ENCODE measurements around the gene LIN37.

LIN37 gene

DNA sequence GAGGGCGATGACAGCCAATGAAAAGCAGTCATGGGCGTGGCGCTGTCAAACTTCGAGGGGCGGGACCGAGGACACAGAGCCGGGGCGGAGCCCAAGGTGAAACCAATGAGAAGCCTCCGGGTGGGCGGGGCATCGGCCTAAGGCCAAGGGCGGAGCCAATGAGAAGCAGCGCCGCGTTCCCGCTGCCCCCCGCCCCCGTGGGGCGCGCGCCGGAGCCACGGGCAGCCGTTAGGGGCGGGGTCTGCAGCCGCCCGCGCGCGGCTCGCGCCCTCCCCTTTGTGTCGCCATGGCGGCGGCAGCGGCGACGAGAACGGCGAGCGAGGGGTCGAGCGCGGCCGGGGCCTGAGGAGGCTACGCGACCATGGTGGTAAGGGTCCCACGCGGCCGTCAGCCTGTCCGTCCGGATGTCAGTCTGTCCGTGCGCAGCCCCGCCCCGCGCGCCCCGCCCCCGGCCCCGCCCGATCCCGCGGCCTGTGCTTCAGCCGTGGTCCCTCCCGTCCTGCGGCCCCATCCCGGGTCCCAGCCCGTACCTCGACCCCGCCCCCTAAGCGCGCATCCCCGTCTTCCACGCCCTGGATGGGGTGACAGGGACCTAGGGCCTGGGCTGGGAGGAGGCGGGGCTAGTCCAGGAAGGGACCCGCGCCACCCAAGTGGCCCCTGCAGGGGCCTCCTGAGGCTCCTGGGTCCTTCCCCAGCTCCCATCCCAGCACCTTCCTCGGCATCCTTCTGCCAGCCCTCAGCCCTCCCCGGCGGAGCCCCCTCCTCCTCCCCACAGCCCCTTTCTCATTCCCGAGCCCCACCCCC is 27.1 kb downstream of the LIN37 start, which contains the start of gene ARHGAP33:
ARHGAP33 (plus strand) TSS at position 267 of the 804 bp plus-strand sequence; CDS start at position 362, 95 bp downstream.
- peak; percentile 95 to 97 for ATAC-seq

DNA sequence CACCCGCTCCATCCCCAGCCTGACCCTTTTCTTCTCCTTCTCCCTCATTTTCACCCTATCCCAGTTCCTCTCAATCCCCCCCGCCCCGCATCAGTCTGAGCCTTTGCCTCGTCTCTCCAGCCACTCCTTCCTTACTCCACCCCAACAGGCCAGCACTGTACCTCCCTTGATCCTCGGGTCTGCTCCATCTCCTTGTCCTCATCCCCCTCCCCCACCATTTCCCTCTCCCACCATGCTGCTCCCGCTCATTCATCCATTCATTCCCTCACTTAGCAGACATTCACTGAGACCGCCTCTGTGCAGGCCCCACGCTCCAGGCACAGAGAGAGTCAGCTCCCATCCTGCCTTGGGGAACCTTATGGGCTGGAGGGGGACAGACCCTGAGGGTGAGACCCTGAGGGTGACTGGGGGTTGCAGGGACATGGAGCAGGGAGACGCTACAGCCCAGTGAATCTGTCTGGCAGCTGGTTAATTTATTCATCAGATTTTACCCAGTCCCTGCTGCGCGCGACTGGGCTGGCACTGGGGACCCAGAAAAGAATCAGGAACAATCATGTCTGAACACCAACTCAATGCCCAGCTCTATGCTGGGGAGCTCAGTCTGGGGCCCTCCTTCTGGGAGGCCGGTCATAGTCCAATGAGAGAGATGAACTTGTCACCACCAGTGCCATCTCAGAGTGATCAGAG is 27.9 kb downstream of the LIN37 start:
- ATAC-seq, result no peak

DNA sequence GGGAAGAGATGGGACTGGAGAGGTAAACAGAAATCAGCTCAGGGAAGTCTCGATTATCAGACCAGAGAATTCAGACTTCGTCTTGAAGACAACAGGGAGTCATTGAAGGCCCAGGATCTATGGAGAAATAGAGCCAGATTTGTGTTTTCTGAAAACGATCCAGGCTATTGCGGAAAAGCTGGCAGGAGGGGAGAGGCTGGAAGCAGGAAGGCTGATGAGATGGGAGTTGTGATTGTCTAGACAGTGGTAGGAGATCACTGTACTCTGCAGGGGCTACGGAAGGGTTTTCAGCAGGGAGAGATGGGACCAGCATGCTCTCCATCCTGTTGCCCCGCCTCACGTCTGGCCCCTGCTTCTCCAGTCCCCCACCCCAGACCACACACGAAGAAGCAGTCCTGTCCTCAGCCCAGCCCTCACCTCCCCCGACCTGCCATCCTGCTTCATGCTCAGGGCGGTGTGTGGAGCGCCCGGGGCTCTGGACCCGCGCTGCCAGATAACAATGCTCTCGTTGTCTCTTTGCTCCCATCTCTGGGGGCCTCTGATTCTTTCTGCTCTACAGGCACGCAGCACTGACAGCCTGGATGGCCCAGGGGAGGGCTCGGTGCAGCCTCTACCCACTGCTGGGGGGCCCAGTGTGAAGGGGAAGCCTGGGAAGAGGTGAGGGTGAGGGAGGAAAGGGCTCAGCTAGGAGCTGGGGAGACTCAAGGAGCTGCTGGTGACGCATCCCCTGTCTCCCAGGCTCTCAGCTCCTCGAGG is 28.9 kb downstream of the LIN37 start:
- no peak for ATAC-seq

DNA sequence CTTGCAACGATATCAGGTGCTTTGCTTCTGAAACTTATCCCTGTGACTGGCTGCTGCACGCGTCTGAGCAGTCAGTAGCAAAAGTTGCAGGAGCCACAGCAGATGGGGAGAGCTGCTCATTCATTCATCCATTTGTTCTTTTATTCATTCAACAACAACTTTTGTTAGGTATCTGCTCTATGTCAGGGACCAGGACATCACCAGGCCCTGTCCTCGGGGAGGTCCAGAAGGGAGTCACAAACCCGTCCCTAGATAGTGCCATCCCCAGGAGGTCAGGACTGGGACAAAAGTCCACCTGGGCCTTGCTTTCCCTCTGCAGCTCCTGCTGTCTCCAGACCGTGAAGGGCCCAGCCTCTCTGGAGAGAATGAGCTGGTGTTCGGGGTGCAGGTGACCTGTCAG is 29.6 kb downstream of the LIN37 start:
- ATAC-seq, result no peak

DNA sequence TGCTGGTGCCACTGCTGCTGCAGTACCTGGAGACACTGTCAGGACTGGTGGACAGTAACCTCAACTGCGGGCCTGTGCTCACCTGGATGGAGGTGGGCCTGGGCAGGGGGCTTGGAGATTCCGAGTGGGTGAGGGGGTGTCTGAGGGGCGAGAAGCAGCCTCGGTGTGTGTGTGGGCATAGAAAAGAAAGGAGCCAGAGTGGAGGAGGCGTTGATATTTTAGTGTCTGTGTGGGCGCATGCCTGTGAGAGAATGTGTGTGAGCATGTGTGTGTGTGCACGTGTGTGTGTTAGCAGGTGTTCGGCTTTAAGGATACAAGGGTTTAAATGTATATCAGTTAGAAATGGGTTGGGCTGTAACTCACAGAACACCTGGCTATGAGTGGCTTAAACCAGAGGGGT is 30.7 kb downstream of the LIN37 start:
- no peak for ATAC-seq

DNA sequence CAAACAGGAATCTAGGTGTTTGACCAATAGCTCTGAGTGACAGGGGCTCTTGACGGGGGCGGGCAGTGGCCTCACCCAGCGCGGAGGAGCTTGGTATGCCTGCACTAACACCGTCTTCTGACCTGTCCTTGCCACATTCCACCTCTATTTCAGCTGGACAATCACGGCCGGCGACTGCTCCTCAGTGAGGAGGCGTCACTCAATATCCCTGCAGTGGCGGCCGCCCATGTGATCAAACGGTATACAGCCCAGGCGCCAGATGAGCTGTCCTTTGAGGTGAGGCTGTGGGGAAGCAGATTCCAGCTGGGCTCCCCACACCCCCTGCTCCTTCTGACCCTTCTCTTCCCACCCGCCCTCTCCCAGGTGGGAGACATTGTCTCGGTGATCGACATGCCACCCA is 31.7 kb downstream of the LIN37 start:
- ATAC-seq, result no peak

DNA sequence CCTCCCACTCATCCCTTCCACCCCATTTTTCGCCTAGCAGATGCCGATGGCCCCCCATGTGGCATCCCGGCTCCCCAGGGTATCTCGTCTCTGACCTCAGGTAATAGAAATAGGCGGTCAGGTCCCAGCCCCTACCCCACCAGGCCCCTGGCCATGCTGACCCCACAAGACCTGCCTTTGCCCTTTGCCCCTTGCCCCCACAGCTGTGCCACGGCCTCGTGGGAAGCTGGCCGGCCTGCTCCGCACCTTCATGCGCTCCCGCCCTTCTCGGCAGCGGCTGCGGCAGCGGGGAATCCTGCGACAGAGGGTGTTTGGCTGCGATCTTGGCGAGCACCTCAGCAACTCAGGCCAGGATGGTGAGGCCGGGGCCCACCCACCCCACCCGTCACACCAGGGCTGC is 32.3 kb downstream of the LIN37 start:
- ATAC-seq, result no peak

DNA sequence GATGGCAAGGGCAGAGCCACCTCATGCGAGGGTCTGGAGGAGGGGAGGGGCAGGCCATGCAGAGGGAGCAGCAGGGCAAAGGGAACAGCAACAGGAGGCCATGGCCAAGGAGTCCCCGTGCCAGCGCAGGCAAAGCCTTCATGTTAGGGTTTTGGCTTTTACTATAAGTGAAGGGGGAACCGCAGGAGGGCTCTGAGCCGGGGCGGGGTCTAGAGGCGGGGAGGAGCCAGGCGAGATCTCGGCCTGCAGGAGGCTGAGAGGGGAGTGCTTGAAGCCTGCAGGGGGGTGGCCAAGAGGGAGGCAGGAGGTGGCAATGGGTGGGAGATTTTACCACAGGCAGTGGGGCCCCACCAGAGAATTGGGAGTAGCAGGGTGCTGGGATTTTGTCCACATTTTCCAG is 33.3 kb downstream of the LIN37 start:
- no peak for ATAC-seq

DNA sequence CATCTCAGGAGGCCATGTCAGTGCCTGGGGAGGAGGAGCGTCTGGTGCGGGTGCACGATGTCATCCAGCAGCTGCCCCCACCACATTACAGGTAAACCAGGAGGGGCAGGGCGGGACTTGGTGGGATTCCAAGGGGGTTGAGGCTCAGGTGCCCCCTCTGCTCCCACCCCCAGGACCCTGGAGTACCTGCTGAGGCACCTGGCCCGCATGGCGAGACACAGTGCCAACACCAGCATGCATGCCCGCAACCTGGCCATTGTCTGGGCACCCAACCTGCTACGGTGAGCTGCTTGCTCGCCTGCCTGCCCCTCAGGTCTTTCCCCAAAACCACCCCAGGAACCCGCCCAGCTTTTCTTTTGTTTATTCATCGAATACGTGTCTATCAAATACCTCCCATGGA is 34.2 kb downstream of the LIN37 start:
- ATAC-seq, result no peak

DNA sequence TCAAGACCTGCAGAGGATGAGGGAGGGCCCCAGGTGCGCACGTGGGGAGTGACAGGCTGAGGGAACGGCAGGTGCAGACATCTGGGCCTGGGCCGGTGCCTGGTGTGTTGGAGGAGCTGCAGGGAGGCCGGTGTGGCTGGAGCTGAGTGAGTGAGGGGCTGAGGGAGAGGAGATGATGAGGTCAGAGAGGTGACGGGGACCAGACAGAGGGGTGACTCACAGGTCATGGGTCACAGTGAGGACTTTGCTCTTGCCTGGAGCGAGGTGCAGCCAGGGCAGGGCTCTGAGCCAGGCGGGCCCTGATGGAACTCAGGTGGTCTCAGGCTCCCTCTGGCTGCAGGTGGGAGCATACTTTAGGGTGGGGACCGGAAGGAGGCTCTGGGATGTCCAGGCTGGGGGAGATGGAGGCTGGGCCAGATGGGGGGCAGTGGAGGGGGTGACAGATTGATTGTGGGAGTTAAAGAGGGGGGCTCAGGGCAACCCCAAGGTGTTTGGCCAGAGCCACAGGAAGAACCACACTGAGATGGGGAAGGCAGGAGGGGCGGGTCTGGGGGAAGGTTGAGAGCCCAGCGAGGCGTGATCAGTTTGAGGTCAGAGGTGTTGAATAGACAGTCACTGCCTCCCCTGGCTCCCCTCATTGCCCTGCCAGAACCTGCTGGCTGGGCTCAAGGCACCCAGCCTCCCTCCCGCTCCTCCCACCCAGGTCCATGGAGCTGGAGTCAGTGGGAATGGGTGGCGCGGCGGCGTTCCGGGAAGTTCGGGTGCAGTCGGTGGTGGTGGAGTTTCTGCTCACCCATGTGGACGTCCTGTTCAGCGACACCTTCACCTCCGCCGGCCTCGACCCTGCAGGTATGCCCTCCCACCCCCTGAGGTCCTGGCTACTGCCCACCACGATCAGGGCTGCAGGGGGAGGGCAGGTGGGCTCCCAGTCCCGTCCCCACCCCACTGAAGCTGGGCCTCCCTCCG is 35.4 kb downstream of the LIN37 start:
- no peak for ATAC-seq

DNA sequence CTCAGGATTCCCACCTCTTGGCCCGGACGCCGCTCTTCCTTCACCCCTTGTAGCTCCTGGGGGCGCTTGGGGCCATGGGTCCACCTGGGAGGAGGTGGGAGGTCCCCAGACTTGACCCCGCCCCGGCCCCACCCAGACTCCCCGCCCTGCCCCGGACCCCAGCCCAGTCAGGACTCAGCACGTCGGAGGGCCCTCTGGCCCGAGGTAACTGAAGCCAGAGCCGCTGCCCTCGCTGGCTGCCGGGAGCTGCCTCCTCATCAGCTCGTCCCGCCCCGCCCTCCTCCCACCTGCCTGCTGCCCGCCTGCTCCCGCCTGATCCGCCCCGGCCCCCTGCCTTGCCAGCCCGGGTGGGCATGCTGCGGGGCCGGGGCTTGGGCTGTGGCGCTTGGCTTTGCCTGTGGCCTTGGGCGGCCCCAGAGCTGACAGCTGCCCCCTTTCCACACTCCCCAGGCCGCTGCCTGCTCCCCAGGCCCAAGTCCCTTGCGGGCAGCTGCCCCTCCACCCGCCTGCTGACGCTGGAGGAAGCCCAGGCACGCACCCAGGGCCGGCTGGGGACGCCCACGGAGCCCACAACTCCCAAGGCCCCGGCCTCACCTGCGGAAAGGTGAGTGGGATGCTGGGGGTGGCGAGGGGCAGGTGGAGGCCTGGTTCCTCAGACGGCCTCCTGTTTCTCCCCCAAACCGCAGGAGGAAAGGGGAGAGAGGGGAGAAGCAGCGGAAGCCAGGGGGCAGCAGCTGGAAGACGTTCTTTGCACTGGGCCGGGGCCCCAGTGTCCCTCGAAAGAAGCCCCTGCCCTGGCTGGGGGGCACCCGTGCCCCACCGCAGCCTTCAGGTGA is 36.3 kb downstream of the LIN37 start:
- no peak for ATAC-seq

DNA sequence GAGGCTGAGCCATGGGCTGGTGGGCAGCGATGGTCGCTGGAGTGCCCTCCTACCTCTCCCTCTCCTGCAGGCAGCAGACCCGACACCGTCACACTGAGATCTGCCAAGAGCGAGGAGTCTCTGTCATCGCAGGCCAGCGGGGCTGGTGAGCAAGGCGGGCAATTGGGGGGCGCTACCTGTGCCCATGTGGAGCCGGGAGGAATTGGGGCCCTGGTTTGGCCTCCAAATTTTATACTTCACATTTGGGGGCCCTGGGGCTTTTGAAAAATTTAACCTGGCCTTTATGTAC is 36.9 kb downstream of the LIN37 start:
- no peak for ATAC-seq

DNA sequence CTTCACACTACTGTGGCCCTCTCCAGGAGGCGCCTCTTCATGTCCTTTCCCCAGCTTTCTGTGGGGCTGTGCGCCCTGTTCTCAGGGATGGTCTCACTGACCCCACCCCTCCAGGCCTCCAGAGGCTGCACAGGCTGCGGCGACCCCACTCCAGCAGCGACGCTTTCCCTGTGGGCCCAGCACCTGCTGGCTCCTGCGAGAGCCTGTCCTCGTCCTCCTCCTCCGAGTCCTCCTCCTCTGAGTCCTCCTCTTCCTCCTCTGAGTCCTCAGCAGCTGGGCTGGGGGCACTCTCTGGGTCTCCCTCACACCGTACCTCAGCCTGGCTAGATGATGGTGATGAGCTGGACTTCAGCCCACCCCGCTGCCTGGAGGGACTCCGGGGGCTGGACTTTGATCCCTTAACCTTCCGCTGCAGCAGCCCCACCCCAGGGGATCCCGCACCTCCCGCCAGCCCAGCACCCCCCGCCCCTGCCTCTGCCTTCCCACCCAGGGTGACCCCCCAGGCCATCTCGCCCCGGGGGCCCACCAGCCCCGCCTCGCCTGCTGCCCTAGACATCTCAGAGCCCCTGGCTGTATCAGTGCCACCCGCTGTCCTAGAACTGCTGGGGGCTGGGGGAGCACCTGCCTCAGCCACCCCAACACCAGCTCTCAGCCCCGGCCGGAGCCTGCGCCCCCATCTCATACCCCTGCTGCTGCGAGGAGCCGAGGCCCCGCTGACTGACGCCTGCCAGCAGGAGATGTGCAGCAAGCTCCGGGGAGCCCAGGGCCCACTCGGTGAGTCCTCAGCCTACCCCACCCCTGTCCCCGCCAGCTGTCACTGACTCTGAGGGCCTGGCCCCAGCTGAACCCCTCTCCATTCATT is 38.2 kb downstream of the LIN37 start:
- no peak for ATAC-seq

DNA sequence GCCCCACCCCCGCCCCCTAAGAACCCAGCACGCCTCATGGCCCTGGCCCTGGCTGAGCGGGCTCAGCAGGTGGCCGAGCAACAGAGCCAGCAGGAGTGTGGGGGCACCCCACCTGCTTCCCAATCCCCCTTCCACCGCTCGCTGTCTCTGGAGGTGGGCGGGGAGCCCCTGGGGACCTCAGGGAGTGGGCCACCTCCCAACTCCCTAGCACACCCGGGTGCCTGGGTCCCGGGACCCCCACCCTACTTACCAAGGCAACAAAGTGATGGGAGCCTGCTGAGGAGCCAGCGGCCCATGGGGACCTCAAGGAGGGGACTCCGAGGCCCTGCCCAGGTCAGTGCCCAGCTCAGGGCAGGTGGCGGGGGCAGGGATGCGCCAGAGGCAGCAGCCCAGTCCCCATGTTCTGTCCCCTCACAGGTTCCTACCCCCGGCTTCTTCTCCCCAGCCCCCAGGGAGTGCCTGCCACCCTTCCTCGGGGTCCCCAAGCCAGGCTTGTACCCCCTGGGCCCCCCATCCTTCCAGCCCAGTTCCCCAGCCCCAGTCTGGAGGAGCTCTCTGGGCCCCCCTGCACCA is 38.9 kb downstream of the LIN37 start:
- no peak for ATAC-seq

DNA sequence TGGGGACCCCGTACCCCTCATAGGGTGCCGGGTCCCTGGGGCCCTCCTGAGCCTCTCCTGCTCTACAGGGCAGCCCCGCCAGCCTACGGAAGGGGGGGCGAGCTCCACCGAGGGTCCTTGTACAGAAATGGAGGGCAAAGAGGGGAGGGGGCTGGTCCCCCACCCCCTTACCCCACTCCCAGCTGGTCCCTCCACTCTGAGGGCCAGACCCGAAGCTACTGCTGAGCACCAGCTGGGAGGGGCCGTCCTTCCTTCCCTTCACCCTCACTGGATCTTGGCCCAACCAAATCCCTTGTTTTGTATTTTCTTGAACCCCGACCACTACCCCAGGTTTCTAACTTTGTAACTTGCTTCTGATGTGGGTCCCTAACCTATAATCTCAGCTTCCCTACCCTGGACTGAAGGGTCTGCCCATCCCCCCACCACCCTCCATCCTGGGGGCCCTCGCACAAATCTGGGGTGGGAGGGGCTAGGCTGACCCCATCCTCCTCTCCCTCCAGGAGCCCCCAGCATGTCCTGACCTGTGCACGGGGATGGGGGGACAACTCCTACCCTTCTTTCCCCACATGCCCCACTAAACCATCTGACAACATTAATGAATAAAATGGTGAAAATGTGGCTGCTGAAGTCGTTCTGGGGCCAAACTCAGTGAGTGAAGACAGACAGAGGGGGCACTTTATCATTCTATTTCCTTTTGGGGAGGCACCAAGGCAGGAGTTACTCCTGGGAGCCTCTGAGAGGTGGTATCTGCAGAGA is 40.0 kb downstream of the LIN37 start:
- no peak for ATAC-seq

DNA sequence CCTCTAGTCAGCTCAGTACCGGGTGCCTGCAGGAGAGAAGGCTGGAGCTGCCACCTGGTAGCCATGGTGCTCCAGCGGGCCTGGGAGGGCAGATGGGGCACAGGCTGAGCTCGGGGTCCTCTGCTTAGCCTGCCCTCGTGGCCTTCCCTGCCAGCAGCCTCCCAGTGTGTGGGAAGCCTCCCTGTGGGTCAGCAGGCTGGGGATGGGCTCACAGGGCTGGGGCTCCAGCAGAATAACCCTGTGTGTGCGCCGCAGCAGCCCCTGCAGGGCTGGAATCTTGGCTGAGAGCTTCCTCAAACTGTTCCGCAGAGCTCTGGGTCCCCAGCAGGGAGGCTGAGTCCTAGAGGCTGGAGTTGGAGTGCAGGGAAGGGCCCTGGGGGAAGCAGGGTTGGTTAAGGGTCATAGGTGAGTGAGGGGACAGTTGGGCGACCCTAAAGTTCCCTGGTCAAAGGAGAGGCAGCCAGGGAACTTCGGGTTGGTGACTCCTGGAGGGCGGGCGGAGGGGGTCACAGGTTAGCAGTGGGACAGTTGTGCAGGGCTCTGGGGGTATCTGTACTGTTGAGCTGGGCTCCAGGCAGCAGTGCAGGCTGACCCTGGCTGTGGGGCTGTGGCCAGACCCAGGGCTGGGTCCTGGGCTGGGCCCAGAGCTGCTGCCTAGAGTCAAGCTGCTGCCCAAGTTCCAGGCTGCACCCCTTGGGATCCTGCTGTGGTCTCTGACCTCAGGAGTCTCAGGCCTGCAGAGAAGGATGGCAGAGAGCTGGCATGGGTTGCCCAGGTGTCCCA is 41.0 kb downstream of the LIN37 start:
- ATAC-seq, result no peak

DNA sequence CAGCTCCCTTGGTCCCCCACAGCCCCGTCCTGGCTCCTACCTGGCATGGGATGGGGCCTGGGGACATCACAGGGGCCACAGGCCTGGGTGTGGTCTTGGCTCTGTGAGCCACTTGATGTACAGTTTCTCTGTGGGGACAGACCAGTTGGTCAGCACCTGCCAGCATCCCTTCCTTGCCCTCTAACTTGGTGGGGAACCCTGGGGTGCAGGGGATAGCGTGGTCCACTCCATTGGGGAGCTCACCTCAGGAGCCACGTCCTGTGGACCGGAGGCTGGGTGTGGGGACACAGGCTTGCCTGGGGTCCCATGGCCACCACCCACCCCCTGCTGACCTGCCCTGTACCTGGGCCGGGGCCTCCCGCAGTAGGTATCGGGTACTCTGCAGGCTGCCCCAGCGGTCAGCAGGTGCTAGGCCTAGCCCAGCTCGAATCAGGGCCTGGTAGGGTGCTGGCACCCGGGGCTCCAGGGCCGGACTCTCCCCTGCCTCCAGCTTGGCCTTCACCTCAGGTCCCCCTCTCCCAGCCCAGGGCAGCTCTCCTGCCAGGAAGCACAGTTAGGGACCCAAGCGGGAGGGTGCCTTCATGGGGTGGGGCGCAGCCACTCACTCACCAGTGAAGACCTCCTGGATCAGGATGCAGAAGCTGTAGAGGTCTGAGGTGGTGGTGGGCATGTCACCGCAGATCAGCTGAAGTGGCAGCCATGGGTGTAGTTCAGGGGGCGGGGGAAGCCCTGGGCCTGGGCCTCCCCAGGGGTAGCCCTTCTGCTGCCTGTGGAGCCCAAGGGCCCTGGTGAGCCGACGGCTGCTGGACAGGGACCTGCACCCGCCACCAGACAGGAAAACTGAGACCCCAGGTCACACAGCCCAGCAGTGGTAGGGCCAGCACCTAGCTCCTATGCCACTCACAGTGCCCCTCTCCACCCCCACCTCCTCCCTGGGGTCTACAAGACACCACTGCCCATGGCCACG is 41.9 kb downstream of the LIN37 start:
- ATAC-seq, result no peak
